ENCODE results near the gene TRHDE.

DNA sequence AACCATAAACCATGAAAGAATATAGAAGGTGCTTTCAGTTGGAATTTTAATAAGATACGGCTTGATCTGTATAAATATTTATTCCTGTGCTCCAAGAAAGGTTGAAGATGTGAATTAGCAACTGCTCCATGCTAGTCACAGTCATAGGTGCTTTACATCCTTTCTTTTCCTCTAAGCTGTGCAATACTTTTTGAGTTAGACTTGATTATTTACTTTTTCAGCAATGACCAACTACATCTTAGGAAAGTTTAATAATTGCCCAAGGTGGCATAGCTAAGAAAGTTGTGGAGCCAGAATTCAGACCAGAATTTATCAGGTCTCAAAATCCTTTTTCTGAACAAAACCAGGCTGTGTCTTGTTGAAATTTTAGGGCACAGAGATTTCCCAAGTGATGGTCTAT lies 13.7 kb downstream of the TRHDE start:
- TF ChIP-seq, protein P1, sequence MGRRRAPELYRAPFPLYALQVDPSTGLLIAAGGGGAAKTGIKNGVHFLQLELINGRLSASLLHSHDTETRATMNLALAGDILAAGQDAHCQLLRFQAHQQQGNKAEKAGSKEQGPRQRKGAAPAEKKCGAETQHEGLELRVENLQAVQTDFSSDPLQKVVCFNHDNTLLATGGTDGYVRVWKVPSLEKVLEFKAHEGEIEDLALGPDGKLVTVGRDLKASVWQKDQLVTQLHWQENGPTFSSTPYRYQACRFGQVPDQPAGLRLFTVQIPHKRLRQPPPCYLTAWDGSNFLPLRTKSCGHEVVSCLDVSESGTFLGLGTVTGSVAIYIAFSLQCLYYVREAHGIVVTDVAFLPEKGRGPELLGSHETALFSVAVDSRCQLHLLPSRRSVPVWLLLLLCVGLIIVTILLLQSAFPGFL (CRISPR knock-in tag; IDR thresholded peaks at IDR 0.05; ENCODE audit: borderline replicate concordance), result no peak
- TF ChIP-seq, protein P2, sequence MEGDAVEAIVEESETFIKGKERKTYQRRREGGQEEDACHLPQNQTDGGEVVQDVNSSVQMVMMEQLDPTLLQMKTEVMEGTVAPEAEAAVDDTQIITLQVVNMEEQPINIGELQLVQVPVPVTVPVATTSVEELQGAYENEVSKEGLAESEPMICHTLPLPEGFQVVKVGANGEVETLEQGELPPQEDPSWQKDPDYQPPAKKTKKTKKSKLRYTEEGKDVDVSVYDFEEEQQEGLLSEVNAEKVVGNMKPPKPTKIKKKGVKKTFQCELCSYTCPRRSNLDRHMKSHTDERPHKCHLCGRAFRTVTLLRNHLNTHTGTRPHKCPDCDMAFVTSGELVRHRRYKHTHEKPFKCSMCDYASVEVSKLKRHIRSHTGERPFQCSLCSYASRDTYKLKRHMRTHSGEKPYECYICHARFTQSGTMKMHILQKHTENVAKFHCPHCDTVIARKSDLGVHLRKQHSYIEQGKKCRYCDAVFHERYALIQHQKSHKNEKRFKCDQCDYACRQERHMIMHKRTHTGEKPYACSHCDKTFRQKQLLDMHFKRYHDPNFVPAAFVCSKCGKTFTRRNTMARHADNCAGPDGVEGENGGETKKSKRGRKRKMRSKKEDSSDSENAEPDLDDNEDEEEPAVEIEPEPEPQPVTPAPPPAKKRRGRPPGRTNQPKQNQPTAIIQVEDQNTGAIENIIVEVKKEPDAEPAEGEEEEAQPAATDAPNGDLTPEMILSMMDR (IDR thresholded peaks at IDR 0.05), result no peak
- TF ChIP-seq, protein P3, sequence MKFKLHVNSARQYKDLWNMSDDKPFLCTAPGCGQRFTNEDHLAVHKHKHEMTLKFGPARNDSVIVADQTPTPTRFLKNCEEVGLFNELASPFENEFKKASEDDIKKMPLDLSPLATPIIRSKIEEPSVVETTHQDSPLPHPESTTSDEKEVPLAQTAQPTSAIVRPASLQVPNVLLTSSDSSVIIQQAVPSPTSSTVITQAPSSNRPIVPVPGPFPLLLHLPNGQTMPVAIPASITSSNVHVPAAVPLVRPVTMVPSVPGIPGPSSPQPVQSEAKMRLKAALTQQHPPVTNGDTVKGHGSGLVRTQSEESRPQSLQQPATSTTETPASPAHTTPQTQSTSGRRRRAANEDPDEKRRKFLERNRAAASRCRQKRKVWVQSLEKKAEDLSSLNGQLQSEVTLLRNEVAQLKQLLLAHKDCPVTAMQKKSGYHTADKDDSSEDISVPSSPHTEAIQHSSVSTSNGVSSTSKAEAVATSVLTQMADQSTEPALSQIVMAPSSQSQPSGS (CRISPR knock-in tag; IDR thresholded peaks at IDR 0.05; ENCODE audit: borderline replicate concordance, low read depth), result no peak
- TF ChIP-seq, protein P4, sequence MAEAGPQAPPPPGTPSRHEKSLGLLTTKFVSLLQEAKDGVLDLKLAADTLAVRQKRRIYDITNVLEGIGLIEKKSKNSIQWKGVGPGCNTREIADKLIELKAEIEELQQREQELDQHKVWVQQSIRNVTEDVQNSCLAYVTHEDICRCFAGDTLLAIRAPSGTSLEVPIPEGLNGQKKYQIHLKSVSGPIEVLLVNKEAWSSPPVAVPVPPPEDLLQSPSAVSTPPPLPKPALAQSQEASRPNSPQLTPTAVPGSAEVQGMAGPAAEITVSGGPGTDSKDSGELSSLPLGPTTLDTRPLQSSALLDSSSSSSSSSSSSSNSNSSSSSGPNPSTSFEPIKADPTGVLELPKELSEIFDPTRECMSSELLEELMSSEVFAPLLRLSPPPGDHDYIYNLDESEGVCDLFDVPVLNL (CRISPR knock-in tag; IDR thresholded peaks at IDR 0.05; ENCODE audit: borderline replicate concordance, low read depth), result no peak
- TF ChIP-seq, protein P5, sequence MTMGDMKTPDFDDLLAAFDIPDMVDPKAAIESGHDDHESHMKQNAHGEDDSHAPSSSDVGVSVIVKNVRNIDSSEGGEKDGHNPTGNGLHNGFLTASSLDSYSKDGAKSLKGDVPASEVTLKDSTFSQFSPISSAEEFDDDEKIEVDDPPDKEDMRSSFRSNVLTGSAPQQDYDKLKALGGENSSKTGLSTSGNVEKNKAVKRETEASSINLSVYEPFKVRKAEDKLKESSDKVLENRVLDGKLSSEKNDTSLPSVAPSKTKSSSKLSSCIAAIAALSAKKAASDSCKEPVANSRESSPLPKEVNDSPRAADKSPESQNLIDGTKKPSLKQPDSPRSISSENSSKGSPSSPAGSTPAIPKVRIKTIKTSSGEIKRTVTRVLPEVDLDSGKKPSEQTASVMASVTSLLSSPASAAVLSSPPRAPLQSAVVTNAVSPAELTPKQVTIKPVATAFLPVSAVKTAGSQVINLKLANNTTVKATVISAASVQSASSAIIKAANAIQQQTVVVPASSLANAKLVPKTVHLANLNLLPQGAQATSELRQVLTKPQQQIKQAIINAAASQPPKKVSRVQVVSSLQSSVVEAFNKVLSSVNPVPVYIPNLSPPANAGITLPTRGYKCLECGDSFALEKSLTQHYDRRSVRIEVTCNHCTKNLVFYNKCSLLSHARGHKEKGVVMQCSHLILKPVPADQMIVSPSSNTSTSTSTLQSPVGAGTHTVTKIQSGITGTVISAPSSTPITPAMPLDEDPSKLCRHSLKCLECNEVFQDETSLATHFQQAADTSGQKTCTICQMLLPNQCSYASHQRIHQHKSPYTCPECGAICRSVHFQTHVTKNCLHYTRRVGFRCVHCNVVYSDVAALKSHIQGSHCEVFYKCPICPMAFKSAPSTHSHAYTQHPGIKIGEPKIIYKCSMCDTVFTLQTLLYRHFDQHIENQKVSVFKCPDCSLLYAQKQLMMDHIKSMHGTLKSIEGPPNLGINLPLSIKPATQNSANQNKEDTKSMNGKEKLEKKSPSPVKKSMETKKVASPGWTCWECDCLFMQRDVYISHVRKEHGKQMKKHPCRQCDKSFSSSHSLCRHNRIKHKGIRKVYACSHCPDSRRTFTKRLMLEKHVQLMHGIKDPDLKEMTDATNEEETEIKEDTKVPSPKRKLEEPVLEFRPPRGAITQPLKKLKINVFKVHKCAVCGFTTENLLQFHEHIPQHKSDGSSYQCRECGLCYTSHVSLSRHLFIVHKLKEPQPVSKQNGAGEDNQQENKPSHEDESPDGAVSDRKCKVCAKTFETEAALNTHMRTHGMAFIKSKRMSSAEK (CRISPR knock-in tag; IDR thresholded peaks at IDR 0.05; ENCODE audit: borderline replicate concordance), result no peak
- TF ChIP-seq, protein P6, sequence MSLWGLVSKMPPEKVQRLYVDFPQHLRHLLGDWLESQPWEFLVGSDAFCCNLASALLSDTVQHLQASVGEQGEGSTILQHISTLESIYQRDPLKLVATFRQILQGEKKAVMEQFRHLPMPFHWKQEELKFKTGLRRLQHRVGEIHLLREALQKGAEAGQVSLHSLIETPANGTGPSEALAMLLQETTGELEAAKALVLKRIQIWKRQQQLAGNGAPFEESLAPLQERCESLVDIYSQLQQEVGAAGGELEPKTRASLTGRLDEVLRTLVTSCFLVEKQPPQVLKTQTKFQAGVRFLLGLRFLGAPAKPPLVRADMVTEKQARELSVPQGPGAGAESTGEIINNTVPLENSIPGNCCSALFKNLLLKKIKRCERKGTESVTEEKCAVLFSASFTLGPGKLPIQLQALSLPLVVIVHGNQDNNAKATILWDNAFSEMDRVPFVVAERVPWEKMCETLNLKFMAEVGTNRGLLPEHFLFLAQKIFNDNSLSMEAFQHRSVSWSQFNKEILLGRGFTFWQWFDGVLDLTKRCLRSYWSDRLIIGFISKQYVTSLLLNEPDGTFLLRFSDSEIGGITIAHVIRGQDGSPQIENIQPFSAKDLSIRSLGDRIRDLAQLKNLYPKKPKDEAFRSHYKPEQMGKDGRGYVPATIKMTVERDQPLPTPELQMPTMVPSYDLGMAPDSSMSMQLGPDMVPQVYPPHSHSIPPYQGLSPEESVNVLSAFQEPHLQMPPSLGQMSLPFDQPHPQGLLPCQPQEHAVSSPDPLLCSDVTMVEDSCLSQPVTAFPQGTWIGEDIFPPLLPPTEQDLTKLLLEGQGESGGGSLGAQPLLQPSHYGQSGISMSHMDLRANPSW (CRISPR knock-in tag; conservative IDR thresholded peaks at IDR 0.05; ENCODE audit: low read depth), result no peak
- no peak for TF ChIP-seq ZNF232 (CRISPR knock-in tag; IDR thresholded peaks at IDR 0.05)
